ENCODE data around the gene SUB1.
"Not testable (repeated sequence)": the region's sequence is repeated elsewhere in the genome, so short reads cannot be mapped to it uniquely, and the experiment has no call there.

The SUB1 gene

DNA sequence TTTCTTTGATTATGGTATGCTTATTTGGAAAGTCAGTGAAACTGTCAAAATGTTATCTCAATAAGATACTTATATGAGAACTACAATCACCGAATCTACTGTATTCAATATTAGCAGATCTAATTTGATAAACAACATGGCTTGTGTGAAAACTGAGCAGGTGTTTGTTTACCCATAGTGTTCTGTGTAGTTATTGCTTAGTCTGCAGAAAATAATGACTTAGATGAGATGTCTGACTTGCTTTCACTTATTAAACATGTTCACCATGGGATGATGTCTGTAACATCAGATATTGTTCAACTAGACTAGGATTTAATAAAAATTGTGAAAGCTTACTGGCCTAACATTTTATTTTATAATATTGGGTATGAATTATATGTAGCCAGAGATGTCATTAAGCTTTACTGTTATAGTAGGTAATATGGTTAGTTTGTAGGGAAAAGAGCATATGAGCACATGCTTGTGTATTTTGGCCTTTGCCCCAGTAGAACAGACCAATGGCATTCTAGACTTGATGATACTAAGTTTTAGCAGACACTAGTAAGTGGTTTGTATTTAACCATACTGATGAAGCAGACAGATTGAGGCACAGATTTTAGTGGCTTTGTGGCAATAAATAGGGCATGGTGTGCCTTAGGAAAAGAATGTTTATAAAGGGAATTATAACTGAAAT is 16.4 kb downstream of the SUB1 start:
- no peak for DNase-seq

DNA sequence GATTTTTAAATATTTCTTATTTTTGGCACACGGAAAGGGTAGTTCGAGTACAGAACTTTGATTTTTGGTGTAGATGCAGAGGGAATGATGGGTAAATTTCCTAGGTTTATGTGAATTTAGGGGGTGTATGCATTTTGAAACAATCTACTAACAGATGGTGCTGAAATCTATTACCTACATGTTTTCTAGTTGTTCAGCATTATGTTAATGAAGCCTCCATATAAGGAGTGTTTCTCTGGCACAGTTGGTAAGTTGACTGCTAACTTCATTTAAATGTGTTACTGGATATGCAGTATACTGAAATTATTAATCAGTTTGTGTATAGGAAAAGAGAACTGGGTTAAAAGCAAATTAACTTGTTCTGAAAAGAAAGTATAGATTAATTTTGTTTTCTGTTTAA is 17.5 kb downstream of the SUB1 start:
- DNase-seq = no peak

GRCh38 chr5:32604800-32605765 is 19.7 kb downstream of the SUB1 start:
- DNase-seq = no peak

DNA sequence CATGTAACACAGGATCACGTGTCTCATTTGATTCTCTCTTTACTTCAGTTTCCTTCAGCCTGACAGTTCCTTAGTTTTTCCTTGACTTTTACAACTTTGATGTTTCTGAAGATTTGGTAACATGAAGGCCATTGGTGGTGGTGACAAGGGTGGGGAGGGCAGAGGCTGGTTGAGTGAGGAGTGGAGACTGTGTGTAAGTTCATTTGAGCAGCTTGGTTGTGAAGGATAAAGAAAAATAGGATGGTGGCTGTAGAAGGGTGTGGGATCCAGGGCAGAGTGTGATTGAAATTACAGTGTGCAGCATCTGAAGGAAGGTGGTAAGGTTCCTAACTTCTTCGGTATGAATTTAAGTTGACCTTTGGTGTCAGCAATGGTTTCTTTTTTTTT is 20.4 kb downstream of the SUB1 start:
- DNase-seq = no peak

GRCh38 chr5:32612134-32612888 is 27.0 kb downstream of the SUB1 start:
- DNase-seq = no peak

- peak; percentile 68 for DNase-seq
These were observed 27.8 kb downstream of the SUB1 start for GRCh38 chr5:32613050-32613672.

DNA sequence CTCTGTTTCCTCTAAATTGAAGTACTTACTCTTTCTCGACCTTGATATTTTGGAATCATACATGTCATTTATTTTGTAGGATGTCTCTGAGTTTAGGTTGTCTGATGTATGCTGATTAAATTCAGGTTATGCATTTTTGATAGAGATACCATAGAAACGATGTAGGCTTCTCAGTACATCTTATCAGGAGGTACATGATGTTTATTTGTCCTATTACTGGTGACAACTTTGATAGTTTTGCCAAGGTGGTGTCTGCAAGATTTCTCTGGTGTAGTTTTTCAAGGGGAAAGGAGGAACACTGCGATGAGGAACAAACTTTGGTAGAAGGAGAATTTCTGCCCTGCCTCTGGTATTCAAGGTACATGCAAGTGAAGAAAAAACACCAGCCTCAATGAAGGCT is 29.9 kb downstream of the SUB1 start:
- DNase-seq = no peak

DNA sequence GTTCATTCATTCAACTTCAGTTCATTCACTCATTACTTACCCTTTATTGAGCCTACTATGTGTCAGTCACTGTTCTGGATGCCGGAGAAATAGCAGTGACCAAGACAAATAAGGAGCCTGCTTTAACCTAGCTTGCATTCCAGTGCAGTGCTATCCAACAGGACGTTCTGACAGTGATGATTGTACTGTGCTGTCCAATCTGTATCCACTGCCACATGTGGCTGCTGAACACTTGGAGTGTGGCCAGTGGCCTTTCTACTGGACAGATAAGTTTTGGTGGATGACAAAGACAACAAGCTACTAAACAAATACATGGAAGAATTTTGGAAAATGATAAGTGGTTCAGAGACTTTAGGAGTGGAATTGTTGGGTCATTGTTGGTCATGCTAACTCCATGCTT is 33.6 kb downstream of the SUB1 start:
- no peak for DNase-seq

GRCh38 chr5:32621256-32621655 is 35.9 kb downstream of the SUB1 start:
- DNase-seq = no peak

- DNase-seq = no peak
These were observed 39.7 kb downstream of the SUB1 start for GRCh38 chr5:32625106-32625505.

GRCh38 chr5:32625547-32625946 is 40.2 kb downstream of the SUB1 start:
- DNase-seq = no peak

DNA sequence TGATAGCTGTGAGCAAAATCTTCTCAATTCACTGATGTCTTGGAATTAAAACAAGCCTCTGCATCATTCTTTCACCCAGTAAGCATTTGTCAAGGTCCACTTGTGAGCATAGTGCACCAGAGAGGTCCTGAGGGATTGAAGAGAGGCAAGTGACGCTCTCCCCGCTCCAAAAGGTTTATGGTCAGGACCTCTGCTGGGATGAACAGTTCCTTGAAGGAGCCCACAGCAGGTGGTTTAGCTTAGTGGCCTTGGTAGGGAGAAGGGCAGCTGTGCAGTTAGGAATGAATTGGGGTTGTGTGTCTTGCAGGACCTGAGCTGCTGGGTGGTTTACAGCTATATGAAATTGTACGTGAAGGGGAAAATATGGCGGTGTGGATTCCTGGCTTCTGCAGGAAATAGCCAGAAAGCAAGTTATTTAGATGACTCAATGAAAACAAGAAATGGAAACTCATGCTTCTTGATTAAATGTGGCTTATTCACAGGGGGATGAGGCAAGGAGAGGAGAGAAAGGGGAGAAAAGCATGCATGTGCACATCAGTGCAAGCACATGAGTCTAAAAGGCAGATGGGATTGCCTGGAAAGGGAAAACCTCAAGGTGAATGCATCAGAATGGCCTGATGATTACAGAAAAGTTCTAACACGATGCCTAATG is 42.0 kb downstream of the SUB1 start:
- DNase-seq = no peak

DNA sequence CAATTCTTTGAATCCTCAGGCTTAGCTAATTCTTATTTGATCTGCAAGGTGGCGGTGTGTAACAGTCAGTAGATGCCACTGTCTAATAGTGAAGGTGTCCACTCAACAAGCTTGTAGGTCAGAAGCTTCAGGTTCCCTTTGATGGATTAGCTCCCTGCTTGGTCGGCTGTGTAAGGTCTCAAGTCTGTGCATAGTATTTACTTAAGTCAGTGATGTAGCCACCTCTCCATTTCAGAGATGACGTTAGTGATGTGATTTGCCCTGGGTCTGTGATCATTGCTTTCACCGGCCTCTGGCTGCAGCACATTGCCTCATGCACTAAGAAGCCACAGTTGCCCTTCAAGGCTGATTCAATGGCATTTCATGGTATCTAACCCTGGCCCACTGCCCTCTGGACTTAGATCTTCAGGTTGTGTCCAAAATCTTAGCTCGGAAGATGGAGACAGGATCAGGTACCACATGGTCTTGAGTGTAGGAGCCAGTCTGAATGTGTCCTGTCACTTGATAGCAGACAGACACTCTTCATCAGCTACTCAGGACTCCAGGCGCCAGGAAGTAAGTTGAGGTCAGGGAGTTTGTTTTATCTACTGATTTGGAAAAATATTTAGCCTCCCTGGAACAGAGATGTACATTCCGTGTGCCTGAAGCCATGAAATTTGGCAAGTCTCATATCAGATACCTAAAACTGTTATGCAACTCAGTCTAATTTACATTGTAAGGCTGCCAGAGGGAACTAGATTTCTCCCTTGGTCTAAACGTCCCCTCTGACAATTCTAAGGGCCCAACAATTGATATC is 42.9 kb downstream of the SUB1 start:
- DNase-seq = no peak

GRCh38 chr5:32630867-32631491 is 45.6 kb downstream of the SUB1 start:
- no peak for DNase-seq

DNA sequence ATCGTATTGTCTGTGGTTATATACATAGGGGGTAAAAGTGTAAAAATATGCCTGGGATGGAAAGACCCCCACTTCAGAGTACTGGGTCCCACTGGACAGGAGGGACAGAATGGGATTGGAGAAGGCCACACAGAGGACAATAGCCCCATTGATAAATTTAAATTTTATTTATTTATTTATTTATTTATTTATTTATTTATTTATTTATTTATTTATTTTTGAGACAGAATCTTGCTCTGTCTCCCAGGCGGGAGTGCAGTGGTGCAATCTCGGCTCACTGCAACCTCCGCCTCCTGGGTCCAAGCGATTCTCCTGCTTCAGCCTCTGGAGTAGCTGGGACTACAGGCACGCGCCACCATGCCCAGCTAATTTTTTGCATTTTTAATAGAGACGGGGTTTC is 47.7 kb downstream of the SUB1 start:
- DNase-seq = not testable (repeated sequence)

DNA sequence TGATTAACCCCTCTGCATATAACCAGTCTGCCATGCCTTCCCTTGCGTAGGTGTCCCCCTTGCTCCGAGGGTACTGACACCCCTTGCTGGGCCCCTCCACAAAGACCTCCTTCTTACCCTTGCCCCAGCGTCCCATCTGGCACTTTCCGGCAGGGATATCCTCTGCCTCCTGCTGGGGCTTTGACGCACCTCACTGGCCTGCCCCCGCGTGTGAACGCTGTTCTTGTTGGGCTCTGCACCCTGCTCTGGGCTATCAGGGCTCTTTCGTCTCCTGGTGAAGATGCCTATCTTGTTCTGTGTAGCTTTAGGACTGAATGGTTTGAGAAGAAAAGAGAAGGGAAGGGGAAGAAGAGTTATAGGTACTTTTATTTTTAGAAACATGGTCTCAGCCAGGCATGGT is 53.0 kb downstream of the SUB1 start:
- no peak for DNase-seq

- no peak for DNase-seq
These were observed 54.6 kb downstream of the SUB1 start for GRCh38 chr5:32639943-32640342.

DNA sequence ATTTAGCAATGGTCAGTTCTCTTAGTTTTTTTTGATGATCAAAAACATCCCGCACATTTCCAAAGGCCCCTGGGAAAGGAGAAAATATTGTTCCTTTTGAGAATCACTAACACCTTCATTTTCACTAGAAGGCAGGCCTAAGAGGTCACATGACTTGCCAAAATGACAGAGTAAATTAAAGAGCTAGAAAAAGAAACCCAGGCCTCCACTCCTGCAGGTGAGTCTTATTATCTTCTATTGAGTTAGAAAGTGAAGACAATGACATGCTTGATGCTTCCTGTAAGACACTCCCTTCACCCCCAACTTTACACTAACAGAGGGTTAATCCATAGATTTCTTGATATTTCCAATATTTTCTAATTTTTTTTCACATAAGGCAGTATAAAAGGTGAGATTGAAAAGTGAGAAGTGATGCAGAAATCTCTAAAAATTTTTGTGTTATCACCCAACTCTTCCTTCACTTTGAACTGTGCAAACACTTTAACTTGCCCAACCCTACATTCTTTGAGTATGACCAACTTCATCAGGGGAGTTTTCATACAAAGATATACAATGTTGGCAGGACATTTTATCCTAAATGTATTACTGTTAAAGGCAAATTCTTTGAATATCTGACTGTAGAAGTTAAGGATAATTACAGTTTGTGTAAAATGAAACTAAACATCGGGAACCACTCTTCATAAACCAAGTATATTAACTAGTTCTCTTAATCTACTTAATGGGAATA is 57.1 kb downstream of the SUB1 start:
- no peak for DNase-seq

GRCh38 chr5:32645246-32645645 is 59.9 kb downstream of the SUB1 start:
- DNase-seq = no peak
